Activated CD4-positive, alpha-beta T cell treated with anti-CD3 and anti-CD28 coated beads, Interleukin-2, amount 50 U/mL, for 24 hours (primary cell): Measurements from ENCODE around the gene ANKRD29.

Source experiments
- DNase-seq, 2 donors: peaks; one replicate each; pipeline ENCODE4 v3.0.0-alpha.2; 2020; ENCODE audit warnings: low read depth in 1 of 2, low spot score in 1 of 2

Gene ANKRD29

GRCh38 chr18:23662309-23663263 is at the start of gene ANKRD29:
Gene ANKRD29, minus strand, starts transcription at chr18:23662911. Its CDS starts 181 bp downstream, at chr18:23662730.
- peak; percentile 1 to 17 for DNase-seq

- DNase-seq = no peak
Measured at GRCh38 chr18:23712445-23712844, 49.7 kb upstream of the ANKRD29 start.

- no peak for DNase-seq
Measured at GRCh38 chr18:23711426-23711825, 48.7 kb upstream of the ANKRD29 start.

GRCh38 chr18:23710946-23711345 is 48.2 kb upstream of the ANKRD29 start:
- no peak for DNase-seq

GRCh38 chr18:23710068-23710527 is 47.4 kb upstream of the ANKRD29 start:
- DNase-seq = no peak

GRCh38 chr18:23706971-23707640 is 44.4 kb upstream of the ANKRD29 start:
- no peak for DNase-seq

- no peak for DNase-seq
Measured at GRCh38 chr18:23704806-23705205, 42.1 kb upstream of the ANKRD29 start.

- DNase-seq = no peak
Measured at GRCh38 chr18:23703987-23704384, 41.3 kb upstream of the ANKRD29 start.

- DNase-seq = no peak
Measured at GRCh38 chr18:23703057-23703986, 40.6 kb upstream of the ANKRD29 start.

- no peak for DNase-seq
Measured at GRCh38 chr18:23702606-23703005, 39.9 kb upstream of the ANKRD29 start.

- no peak for DNase-seq
Measured at GRCh38 chr18:23701544-23702064, 38.9 kb upstream of the ANKRD29 start.

GRCh38 chr18:23701017-23701416 is 38.3 kb upstream of the ANKRD29 start:
- DNase-seq = no peak

- DNase-seq = no peak
Measured at GRCh38 chr18:23694637-23695430, 32.1 kb upstream of the ANKRD29 start.

GRCh38 chr18:23693846-23694245 is 31.1 kb upstream of the ANKRD29 start:
- no peak for DNase-seq

GRCh38 chr18:23690505-23691068 is 27.9 kb upstream of the ANKRD29 start:
- DNase-seq = no peak

GRCh38 chr18:23689616-23690504 is 27.1 kb upstream of the ANKRD29 start:
- no peak for DNase-seq

- DNase-seq = peak in 1 of 2 donors; percentile 6
Measured at GRCh38 chr18:23689031-23689615, 26.4 kb upstream of the ANKRD29 start, which contains the start of gene LAMA3. Gene LAMA3, plus strand, starts transcription at chr18:23689453. Its CDS starts 231 bp downstream, at chr18:23689684.

GRCh38 chr18:23688528-23688927 is 25.8 kb upstream of the ANKRD29 start:
- DNase-seq = no peak
